OCI-LY1 (cell line): Measurements from ENCODE around the gene RTL10.
"Not testable (repeated sequence)": the region's sequence is repeated elsewhere in the genome, so short reads cannot be mapped to it uniquely, and the experiment has no call there.

Source experiments
- EZH2 ChIP-seq: fragments of 200-600 bp; sonication (generic), shearing (Covaris generic); IDR thresholded peaks from 2 replicates; pipeline ENCODE4 v1.8.0; 2017; ENCODE audit warnings: borderline replicate concordance, mixed run types, mild to moderate bottlenecking, antibody characterized with exemption, low read length, moderate library complexity, mixed read lengths
- TF ChIP-seq, protein P1 (sequence below): fragments of 200-600 bp; sonication (generic), shearing (Covaris generic); IDR thresholded peaks from 2 replicates; pipeline ENCODE4 v1.5.1; 2017; ENCODE audit warnings: mild to moderate bottlenecking, antibody characterized with exemption, low read length, moderate library complexity, mixed read lengths

DNA sequence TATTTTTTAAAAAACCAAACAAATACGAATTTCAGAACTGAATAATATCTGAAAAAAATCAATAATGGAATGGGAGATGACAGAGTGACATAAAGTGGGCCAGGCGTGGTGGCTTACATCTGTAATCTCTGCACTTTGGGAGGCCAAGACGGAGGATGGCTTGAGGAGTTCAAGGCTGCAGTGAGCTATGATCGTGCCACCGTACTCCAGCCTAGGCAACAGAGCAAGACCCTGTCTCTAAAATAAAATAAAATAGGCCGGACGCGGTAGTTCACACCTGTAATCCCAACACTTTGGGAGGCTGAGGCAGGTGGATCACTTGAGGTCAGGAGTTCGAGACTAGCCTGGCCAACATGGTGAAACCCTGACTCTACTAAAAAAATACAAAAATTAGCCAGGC lies 21.3 kb downstream of the RTL10 start:
- TF ChIP-seq, protein P1, sequence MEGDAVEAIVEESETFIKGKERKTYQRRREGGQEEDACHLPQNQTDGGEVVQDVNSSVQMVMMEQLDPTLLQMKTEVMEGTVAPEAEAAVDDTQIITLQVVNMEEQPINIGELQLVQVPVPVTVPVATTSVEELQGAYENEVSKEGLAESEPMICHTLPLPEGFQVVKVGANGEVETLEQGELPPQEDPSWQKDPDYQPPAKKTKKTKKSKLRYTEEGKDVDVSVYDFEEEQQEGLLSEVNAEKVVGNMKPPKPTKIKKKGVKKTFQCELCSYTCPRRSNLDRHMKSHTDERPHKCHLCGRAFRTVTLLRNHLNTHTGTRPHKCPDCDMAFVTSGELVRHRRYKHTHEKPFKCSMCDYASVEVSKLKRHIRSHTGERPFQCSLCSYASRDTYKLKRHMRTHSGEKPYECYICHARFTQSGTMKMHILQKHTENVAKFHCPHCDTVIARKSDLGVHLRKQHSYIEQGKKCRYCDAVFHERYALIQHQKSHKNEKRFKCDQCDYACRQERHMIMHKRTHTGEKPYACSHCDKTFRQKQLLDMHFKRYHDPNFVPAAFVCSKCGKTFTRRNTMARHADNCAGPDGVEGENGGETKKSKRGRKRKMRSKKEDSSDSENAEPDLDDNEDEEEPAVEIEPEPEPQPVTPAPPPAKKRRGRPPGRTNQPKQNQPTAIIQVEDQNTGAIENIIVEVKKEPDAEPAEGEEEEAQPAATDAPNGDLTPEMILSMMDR: not testable (repeated sequence)
- TF ChIP-seq EZH2: not testable (repeated sequence)
